ENCODE results near the gene TMEM50A.

The TMEM50A gene

DNA sequence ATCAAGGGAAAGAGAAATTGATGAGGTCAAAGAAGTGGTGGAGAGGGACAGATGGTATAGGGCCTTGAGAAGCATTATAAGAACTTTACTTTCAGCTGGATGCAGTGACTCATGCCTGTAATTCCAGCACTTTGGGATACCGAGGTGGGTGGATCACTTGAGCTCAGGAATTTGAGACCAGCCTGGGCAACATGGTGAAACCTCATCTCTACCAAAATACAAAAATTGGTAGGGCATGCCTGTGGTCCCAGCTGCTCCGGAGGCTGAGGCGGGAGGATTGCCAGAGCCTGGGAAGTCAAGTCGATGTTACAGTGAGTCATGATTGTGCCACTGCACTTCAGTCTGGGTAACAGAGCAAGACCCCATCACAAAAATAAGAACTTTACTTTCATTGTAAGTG lies 5.7 kb downstream of the TMEM50A start:
- Histone ChIP-seq H3K4me1 (ENCODE audit: low read depth, poor library complexity, severe bottlenecking) (peaks cover 22% of the 10 kb centered on the region), H3K27me3 (ENCODE audit: insufficient read depth, low read depth) (no peaks in the 10 kb centered on the region), H3K27ac (no peak overlapping the region), H2AFZ (ENCODE audit: low read depth) (no peak overlapping the region), H3K4me2 (no peak overlapping the region), H3K4me3 (IDR thresholded peaks at IDR 0.05; ENCODE audit: insufficient read depth, low read depth, low read length) (no peak overlapping the region), H3K36me3 (ENCODE audit: insufficient read depth) (peaks cover 3% of the 10 kb centered on the region; the same call in 1 of the 2 replicates), H4K20me1 (ENCODE audit: insufficient read depth) (peaks cover 3% of the 10 kb centered on the region; the same call in 1 of the 2 replicates), H3K9ac (no peak overlapping the region), H3K79me2 (ENCODE audit: insufficient read depth, low read depth) (peaks cover 58% of the 10 kb centered on the region)
- TF ChIP-seq, protein P1, sequence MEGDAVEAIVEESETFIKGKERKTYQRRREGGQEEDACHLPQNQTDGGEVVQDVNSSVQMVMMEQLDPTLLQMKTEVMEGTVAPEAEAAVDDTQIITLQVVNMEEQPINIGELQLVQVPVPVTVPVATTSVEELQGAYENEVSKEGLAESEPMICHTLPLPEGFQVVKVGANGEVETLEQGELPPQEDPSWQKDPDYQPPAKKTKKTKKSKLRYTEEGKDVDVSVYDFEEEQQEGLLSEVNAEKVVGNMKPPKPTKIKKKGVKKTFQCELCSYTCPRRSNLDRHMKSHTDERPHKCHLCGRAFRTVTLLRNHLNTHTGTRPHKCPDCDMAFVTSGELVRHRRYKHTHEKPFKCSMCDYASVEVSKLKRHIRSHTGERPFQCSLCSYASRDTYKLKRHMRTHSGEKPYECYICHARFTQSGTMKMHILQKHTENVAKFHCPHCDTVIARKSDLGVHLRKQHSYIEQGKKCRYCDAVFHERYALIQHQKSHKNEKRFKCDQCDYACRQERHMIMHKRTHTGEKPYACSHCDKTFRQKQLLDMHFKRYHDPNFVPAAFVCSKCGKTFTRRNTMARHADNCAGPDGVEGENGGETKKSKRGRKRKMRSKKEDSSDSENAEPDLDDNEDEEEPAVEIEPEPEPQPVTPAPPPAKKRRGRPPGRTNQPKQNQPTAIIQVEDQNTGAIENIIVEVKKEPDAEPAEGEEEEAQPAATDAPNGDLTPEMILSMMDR (conservative IDR thresholded peaks at IDR 0.05; ENCODE audit: low read depth, low read length), result no peak

GRCh38 chr1:25347556-25347955 lies 9.4 kb downstream of the TMEM50A start:
- TF ChIP-seq, protein P1 (conservative IDR thresholded peaks at IDR 0.05; ENCODE audit: low read depth, low read length), result no peak
- Histone ChIP-seq H3K79me2 (ENCODE audit: insufficient read depth, low read depth) (peaks cover 21% of the 10 kb centered on the region; the same call in 1 of the 2 replicates), H3K4me1 (ENCODE audit: low read depth, poor library complexity, severe bottlenecking) (no peaks in the 10 kb centered on the region), H3K9ac (no peak overlapping the region), H3K4me3 (IDR thresholded peaks at IDR 0.05; ENCODE audit: insufficient read depth, low read depth, low read length) (no peak overlapping the region), H3K4me2 (no peak overlapping the region), H3K36me3 (ENCODE audit: insufficient read depth) (peaks cover 3% of the 10 kb centered on the region; the same call in 1 of the 2 replicates), H4K20me1 (ENCODE audit: insufficient read depth) (peaks cover 3% of the 10 kb centered on the region; the same call in 1 of the 2 replicates), H2AFZ (ENCODE audit: low read depth) (no peak overlapping the region), H3K27ac (no peak overlapping the region), H3K27me3 (ENCODE audit: insufficient read depth, low read depth) (no peaks in the 10 kb centered on the region)

GRCh38 chr1:25349606-25350005 lies 11.5 kb downstream of the TMEM50A start:
- no peaks in the 10 kb centered on the region for H3K36me3 ChIP-seq (ENCODE audit: insufficient read depth)
- no peaks in the 10 kb centered on the region for H3K27me3 ChIP-seq (ENCODE audit: insufficient read depth, low read depth)
- no peak overlapping the region for H2AFZ ChIP-seq (ENCODE audit: low read depth)
- no peaks in the 10 kb centered on the region for H4K20me1 ChIP-seq (ENCODE audit: insufficient read depth)
- H3K27ac ChIP-seq, result no peak overlapping the region
- no peak overlapping the region for H3K9ac ChIP-seq
- no peak overlapping the region for H3K4me2 ChIP-seq
- H3K4me1 ChIP-seq (ENCODE audit: low read depth, poor library complexity, severe bottlenecking), result no peaks in the 10 kb centered on the region
- TF ChIP-seq, protein P1 (conservative IDR thresholded peaks at IDR 0.05; ENCODE audit: low read depth, low read length), result no peak
- no peak overlapping the region for H3K4me3 ChIP-seq (IDR thresholded peaks at IDR 0.05; ENCODE audit: insufficient read depth, low read depth, low read length)
- peaks cover under 1% of the 10 kb centered on the region; the same call in 1 of the 2 replicates for H3K79me2 ChIP-seq (ENCODE audit: insufficient read depth, low read depth)

DNA sequence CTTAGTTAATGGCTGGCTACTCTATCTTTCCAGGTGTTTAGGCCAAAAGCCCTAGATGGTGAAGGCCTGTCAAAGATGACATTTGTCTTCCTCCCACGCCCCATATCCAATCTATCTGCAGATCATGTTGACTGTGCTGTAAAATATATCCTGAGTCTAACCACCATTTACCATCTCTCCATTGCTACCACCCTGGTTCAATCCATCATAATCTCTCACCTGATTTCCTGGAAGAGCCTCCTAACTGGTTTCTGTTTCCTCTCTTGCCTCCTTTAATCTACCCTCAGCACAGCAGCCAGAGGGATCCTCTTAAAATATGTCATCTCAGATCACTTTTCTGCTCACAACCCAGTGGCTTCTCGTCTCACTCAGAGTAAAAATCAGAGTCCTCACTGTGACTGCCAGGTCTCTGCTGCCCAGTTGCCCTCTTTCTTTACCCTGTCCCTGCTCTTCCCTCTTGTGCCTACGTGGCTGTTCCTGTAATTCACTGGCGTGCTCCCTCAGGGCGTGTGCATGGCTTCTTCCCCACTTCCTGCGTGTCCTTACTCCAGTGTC lies 17.8 kb downstream of the TMEM50A start:
- no peaks in the 10 kb centered on the region for H3K4me1 ChIP-seq (ENCODE audit: low read depth, poor library complexity, severe bottlenecking)
- TF ChIP-seq, protein P1 (conservative IDR thresholded peaks at IDR 0.05; ENCODE audit: low read depth, low read length), result no peak
- H3K79me2 ChIP-seq (ENCODE audit: insufficient read depth, low read depth), result no peaks in the 10 kb centered on the region
- no peaks in the 10 kb centered on the region for H4K20me1 ChIP-seq (ENCODE audit: insufficient read depth)
- H2AFZ ChIP-seq (ENCODE audit: low read depth), result no peak overlapping the region
- peaks cover 3% of the 10 kb centered on the region; the same call in 1 of the 2 replicates for H3K36me3 ChIP-seq (ENCODE audit: insufficient read depth)
- H3K9ac ChIP-seq, result no peak overlapping the region
- H3K4me2 ChIP-seq, result no peak overlapping the region
- H3K27ac ChIP-seq, result no peak overlapping the region
- no peak overlapping the region for H3K4me3 ChIP-seq (IDR thresholded peaks at IDR 0.05; ENCODE audit: insufficient read depth, low read depth, low read length)
- H3K27me3 ChIP-seq (ENCODE audit: insufficient read depth, low read depth), result no peaks in the 10 kb centered on the region; the same call in 1 of the 2 replicates

Data from KMS-11 (cell line).